ACHN (cell line): Measurements from ENCODE around the gene PDE4D.

Experiments used
- DNase-seq: peaks from one replicate; pipeline ENCODE4 v3.0.0-alpha.2; 2015
- in situ Hi-C: cut with HindIII; loops from 2 replicates; pipeline ENCODE4 v1.10.0; 2017; ENCODE audit warnings: low sequenced_read_pairs, low pct_ligation_motif_present, low pct_unique_long_range_greater_than_20kb

The PDE4D gene

DNA sequence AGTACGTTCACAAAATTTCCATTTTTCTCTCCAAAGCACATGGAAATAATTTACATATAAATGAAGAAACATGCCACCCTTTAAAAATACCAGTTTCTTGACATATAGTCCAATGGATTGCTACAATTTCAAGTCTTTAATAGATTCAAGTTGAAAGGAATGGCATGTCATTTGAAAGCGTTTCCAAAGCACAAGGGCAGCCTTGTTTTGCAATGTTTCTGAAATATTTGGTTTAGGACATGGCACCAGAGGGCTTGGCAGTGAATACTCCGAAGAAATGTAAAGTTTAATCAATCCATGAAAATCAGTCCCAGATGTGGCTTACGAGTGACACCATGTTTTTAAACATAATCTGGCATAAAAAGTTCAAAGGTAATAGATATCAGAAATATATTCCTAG is 333.7 kb downstream of the PDE4D start:
- in situ Hi-C loops = no loop called here
- no peak for DNase-seq

DNA sequence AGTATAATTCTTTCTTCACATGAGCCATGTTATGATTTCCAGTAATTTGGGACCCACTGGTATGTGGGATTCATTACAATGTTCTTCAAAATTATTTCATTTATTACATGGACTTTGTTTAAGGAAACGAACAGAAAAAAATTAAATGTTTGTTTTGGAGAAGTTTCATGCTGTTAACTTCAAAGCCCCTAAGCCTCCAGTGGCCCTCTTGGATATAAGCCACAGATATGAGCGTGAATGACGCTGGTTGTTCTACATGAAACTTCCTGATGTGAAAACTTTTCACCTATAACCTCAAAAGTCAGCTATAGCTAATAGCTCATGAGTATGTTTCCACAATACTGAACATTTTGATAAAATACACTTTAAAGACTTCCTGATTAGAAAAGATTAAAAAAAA is 334.2 kb downstream of the PDE4D start:
- DNase-seq = no peak
- in situ Hi-C loops = no loop called here

DNA sequence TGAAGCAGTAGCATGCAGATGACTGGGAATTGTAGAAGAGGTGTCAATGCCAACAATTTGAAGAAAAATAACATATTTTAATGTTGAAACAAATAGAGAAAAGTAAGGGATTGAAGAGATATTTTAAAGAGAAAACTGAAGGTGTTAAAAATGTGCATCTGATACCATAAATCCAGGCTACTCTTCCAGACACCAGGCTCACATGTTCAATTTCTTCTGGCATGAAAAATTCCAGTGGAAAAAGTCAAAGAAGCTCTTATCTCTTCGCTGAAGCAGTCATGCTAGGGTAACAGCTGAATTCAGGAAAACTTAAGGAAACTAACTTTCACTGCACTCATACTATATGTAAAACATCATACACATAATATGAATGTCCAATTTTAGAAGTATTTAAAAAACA is 335.0 kb downstream of the PDE4D start:
- in situ Hi-C loops = no loop called here
- no peak for DNase-seq

DNA sequence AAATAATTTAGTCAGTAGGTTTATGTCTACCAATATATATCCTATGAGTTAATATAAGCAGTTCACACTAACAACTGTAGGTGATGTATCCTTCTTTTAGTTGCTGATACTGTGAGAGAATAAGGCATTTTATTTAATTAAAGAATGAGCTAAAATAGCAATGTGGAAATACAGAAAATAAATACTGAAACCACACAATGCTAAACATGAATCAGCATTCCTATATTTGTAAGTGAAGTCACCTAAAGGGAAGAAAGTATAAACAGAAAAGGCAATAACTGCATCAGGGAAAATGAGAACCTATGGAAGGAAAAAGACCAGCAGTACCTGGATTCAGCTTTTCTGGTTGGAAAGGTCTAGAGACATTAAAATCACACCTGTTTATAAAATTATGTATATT is 336.0 kb downstream of the PDE4D start:
- in situ Hi-C loops = no loop called here

DNA sequence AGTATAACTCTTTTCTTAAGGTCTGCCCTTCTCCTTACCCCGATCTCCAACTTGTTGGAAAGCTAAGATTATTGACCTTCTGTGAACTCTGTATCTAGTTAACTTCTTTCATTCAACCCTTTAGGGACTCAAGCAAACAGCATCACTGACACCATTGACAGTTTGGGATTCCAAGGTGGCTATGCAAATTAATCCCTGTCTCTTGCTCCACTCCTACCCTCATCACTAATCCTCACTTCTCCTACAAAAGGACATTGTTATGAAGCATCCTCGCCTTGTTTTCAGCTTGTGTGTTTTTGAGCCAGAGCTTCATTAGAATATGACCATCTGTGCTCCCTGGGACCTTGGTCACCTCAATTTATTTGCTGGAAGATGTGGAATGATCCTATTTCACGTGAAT is 337.9 kb downstream of the PDE4D start:
- in situ Hi-C loops = no loop called here
- no peak for DNase-seq

More for the DNA sequence above, 336.0 kb downstream of the PDE4D start:
- DNase-seq = no peak

DNA sequence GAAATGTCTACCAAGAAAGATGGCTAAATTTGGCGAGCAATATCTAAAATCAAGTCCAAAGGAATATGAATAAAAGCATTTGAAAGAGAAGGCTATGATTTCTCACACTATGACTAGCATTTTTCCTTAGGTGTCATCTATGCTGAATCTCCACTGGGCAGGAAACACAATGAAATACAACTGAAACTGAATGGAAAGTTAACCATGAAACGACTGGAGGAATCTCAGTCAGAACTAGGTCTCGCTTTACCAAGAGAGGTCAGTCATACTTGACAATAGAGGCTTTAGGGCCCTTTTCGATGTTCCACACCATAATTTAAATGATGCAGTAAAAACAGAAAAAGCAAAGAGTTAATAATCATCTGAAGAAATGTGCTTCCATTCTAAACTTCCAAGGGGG is 339.0 kb downstream of the PDE4D start:
- no peak for DNase-seq
- in situ Hi-C loops = no loop called here

DNA sequence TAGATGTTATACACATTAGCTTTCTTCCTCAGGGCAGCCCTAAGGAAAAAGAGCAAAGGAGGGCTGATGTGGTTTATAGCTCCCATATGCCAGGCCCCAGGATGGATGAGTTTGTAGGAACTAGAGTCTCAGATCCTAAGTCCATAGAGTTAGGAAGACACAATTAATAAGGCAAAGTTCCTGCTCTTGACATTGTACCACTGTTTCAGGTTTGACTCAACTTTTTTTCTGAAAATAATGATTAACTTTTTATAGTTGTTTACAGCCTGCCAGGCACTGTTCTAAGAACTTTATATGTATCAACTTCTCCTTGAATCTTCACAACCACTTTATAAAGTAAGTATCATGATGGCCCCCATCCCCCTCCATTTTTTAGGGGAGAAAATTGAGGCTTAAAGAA is 339.5 kb downstream of the PDE4D start:
- in situ Hi-C loops = no loop called here
- DNase-seq = no peak

DNA sequence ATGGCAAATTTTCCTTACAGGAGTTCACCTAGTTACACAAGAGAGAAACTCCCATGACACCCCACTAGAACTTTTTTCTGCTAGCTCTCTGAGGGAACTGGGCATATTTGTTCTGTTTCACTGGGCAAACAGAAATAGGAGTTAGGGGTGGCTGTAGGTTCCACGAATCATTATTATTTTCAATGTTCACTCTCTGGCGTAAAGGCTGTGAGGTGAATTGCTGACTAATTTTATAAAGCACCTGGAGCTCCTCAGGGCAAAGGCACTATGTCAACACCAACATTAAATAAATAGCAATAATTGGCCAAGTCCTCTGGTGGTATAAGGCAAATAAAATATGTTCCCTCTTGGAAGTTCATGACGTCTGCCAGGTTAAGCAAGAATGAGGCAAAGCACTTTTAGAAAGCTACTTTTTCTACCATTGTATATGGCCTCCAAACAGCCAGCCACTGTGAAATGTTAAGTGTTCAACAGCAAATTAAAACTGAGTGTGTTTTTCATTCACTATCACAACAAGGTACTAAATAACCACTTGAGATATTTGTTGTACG is 344.6 kb downstream of the PDE4D start:
- in situ Hi-C loops = no loop called here
- no peak for DNase-seq

DNA sequence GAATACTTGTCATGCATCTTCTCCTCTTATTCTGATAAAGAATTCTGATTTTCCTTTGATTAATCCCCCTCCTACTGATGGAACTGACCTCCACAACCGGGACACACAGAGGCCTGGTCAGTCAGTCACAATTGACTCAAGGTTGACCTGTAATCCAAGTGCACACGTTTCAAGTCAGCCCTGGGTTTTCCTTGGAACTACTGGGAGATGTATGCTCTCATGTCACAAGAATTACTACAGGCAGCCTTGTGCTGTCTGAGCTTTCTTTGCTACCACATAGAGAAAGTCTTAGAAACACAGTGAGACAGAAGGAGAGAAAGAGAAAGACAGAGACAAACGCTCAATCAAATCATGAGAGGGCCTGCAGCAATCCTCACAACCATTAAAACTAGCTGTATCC is 345.8 kb downstream of the PDE4D start:
- DNase-seq = peak; percentile 45
- in situ Hi-C loops = no loop called here

DNA sequence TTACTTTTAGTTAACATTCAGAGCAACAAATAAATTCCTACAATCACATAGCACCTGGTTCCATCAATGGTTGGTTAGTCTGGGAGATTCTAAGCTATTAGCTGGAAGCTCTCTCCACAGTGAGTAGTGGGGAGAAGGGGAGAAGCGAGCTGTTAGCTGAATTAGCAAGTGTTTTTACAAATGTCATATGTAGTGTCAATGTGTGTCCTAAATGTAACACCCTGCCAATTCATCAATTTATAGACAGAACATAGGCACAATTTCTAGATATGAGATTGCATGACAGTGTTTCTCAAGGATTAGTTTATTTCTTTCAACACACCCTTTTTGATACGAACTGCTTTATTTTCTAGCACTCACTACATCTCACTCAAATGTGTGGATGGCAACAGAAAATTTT is 349.0 kb downstream of the PDE4D start:
- in situ Hi-C loops = no loop called here
- no peak for DNase-seq

DNA sequence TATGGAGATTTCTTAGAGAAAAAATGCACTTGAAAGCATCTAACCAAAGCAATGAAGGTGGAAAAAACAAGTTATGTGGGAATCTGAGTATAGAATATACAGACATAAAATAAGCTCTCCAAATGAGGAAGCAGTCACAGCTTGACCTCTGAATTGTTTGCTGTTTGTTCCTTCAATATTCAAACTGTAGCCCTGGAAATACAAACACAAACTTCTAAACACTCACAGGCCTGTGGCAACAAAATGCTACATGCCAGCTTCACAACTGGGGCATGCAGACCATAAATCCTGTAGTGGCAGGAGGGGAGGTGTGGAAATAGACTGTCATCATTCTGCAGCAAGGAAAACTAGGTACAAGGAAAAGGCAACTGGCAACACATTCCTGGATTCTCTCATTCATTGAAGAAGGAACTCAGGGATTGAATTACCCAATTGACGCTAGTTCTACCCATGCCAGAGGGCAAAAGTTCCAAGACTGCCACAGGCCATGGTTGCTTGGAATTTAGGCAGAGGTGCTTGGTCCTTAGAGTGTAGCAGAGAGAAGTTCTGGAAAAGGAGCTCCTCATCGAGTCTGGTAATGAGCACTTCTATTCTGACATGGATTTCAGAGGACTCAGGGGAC is 349.6 kb downstream of the PDE4D start:
- peak; percentile 69 for DNase-seq
- in situ Hi-C loops = no loop called here

DNA sequence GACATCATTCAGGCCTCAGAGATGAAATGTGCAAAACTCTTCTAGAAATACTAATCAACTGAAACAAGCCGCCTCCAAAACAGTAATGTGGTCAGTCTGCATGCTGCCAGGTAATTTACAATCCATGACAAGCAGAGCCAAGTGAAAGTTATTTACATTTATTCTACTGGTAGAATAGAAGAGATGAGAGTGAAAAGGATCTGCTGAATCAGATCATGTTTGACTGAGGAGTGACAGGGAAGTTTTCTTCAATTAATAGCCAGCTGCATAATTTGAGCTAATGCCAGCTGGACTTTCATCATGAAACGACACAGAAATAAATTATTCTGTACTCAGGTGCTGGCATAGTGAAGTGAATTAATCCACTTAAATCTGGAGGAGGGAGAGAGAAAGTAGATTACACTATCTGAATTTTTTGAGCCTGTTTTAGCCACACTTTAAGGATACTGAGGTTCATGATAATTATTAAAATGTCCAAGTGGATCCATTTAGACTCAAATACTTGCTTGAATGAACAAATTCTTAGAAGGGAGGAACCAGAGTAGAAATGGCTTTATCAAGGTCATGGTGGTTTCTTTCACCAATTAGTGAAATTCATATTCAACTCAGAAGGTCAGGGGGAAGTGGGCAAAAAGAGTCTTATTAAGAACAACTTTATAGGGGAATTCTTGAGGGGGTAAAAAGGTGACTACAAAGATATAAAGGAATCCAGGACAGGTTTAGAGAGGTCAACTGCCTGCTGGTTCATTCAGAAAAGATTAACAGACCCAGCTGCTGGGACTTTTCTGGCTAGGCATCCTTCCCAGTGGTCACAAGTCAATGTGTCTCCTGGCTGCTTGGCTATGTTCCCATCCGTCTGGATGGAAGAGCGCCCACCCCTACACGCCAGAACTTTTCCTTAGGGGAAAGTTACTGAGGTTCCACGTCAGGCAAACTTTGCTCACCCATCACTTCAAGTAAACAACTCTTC is 350.4 kb downstream of the PDE4D start:
- in situ Hi-C loops = no loop called here
- peak; percentile 87 for DNase-seq

DNA sequence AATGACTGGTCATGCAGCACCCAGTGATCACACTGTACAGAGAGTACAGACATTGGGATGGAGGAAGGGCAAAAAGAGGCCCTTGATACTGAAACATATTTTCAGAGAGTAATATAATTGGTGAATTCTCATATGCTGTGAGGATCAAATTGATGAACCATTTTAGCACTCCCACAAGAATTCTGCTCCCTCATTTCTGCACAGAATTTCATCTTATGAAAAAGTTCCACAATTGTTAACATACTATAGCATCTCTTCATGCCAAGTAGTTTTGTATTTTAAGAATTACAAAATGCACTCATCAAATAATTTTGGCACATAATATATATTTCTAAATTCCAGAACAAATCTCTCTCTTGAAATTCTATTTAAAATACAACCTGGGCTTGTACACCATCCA is 351.2 kb downstream of the PDE4D start:
- no peak for DNase-seq

DNA sequence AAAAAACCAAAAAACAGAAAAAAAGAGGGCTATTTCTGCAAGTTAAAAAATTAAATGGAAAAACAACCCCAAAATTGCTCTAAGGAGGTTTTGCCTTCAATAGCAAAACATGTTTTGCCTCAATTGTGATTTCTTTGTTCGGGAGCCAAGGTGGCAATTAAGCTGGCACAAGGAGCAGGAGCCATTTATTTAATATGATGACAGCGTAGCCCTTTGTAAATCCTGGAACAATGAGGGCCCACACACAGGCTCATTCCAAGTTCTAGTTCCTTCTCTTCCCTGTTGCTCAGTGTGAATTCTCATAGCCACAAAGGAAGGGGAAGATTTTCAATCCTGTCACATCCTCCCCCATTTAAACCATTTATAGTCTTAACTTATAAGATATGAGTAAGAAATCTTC is 353.2 kb downstream of the PDE4D start:
- in situ Hi-C loops = no loop called here

More for the DNA sequence above, 351.2 kb downstream of the PDE4D start:
- in situ Hi-C loops = no loop called here

DNA sequence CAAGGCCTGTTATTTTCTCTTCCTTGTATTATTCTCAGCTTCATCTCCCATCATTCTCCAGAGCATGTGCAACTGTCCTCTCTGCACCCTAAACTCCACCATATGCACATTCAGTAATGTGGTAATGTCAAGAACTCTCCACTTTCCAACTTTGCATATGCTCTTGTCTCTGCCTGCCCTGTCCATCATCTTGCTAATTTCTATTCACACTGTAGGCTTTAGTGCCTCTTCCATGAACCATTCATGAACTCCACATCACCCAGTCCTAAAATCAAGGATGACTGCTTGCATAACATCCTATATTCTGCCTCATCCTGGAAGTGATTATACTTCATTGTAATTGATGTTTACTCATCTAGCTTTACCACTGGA is 354.8 kb downstream of the PDE4D start:
- DNase-seq = no peak
- in situ Hi-C loops = no loop called here

More for the DNA sequence above, 353.2 kb downstream of the PDE4D start:
- DNase-seq = no peak

DNA sequence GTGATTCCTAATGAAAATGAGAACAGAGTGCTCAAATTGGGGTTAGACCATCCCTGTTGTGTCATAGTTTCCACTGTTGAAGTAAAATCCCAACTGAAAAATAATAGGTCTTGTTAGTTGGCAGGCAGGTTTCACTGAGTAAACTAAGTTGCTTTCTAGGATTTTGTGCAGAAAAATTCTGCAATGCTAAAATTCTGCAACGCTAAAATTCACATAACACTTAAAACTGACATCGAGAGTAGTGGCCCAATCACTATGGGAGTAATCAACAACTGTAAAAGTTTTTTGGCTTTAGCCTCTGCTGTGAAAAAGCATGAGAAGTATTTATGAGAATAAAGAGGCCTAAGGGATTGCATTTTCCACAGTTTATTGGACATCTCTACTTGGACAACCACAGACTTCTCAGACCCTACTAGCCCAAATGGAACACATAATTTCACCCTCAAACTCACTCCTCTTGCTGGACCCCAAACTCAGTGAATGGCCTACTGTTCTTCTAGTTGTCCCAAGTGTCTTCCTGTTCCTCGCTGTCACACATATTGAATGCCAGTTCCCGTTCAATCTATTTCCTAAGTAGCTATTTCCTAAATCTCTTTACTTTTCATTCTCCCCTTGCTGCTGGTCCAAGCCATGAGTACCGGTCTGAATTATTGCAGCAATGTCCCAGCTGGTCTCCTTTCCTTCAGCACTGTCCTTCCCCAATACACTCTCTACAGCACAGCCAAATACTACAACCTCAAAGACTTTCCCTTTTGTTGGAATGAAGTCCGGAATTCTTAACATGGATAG is 355.4 kb downstream of the PDE4D start:
- in situ Hi-C loops = no loop called here
- DNase-seq = no peak

DNA sequence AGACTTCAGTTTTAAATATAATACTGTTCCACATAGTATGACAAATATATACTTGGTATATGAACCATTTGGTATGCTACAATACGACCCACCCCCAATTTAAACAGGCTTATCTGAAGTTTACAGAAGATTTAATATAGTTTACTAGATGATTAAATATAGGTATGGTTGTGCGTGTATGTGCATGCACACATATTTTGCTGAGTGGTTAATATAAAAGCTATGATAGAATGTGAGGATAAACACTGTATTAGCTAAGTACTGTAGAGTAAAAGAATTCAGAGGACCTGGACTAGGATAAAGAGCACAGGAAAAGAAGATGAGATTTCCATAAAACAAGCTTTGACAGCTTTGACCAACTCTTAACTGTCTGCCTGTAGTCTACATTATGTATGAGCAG is 356.7 kb downstream of the PDE4D start:
- in situ Hi-C loops = no loop called here
- DNase-seq = no peak

DNA sequence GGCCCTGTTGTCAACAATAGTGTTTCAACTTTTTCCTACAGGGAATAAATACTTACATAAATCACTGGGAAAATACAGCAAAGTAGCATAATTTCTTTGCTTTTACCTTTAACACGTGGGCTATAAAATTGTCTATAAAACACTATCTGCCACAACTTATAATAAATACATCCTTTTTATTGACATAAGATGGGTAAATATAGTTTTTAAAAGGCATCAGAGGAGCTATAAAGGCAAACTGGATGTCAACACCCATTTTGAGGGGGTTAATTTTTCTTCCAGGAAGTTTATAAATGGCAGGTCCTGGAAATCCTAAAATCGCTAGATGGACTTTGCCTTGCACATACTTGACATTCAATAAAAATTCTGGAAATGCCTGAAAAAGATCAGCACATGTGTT is 358.0 kb downstream of the PDE4D start:
- no peak for DNase-seq

DNA sequence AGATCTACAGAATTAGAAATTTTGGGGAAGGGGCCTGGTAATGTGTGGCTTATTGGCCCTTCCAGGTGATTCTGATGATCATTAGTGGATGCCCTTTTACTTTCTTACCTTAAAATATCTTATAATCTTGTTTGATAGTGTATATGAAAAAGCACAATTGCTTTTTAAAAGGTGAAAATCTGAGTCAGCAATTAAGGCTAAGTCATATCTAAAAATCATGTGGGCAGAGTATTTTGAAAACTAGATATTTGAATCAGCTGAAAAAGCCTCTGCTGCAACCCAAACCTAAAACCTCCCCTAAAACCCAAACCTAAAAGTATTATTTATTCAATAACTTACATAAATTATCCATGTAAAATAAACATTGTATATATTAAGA is 359.8 kb downstream of the PDE4D start:
- in situ Hi-C loops = no loop called here
- DNase-seq = no peak

More for the DNA sequence above, 358.0 kb downstream of the PDE4D start:
- in situ Hi-C loops = no loop called here
